Ishikawa (cell line): ENCODE results near the gene DAZAP1.
A peak's percentile ranks its signal among the peaks of the same experiment; 100 is the strongest.

Experiments used
- CEBPB ChIP-seq: IDR thresholded peaks from 2 replicates; pipeline ENCODE4 v1.6.1; 2012
- CREB1 ChIP-seq: IDR thresholded peaks from 2 replicates; pipeline ENCODE4 v1.6.1; 2012; ENCODE audit warnings: low read depth
- EGR1 ChIP-seq: IDR thresholded peaks from 2 replicates; pipeline ENCODE4 v1.6.1; 2012
- EP300 ChIP-seq: IDR thresholded peaks from 2 replicates; pipeline ENCODE4 v1.6.1; 2012; ENCODE audit warnings: borderline replicate concordance
- FOXM1 ChIP-seq: IDR thresholded peaks from 2 replicates; pipeline ENCODE4 v1.6.1; 2012; ENCODE audit warnings: low read depth, borderline replicate concordance
- NFIC ChIP-seq: IDR thresholded peaks from 2 replicates; pipeline ENCODE4 v1.6.1; 2012
- RAD21 ChIP-seq: IDR thresholded peaks from 2 replicates; pipeline ENCODE4 v1.6.1; 2012; ENCODE audit warnings: low read depth
- TAF1 ChIP-seq: IDR thresholded peaks from 2 replicates; pipeline ENCODE4 v1.6.1; 2012; ENCODE audit warnings: low read depth, mild to moderate bottlenecking
- TCF12 ChIP-seq: IDR thresholded peaks from 2 replicates; pipeline ENCODE4 v1.6.1; 2012; ENCODE audit warnings: low read depth
- TEAD4 ChIP-seq: IDR thresholded peaks from 2 replicates; pipeline ENCODE4 v1.6.1; 2012
- YY1 ChIP-seq: IDR thresholded peaks from 2 replicates; pipeline ENCODE4 v1.6.1; 2012; ENCODE audit warnings: low read depth
- ZBTB7A ChIP-seq: IDR thresholded peaks from 2 replicates; pipeline ENCODE4 v1.6.1; 2012; ENCODE audit warnings: low read depth
- TF ChIP-seq, protein P1 (sequence below): IDR thresholded peaks from 2 replicates; pipeline ENCODE4 v1.6.1; 2012; ENCODE audit warnings: low read depth, mild to moderate bottlenecking
- TF ChIP-seq, protein P2 (sequence below): IDR thresholded peaks from 2 replicates; pipeline ENCODE4 v1.6.1; 2012
- TF ChIP-seq, protein P3 (sequence below): IDR thresholded peaks from 2 replicates; pipeline ENCODE4 v1.6.1; 2012

Gene DAZAP1

DNA sequence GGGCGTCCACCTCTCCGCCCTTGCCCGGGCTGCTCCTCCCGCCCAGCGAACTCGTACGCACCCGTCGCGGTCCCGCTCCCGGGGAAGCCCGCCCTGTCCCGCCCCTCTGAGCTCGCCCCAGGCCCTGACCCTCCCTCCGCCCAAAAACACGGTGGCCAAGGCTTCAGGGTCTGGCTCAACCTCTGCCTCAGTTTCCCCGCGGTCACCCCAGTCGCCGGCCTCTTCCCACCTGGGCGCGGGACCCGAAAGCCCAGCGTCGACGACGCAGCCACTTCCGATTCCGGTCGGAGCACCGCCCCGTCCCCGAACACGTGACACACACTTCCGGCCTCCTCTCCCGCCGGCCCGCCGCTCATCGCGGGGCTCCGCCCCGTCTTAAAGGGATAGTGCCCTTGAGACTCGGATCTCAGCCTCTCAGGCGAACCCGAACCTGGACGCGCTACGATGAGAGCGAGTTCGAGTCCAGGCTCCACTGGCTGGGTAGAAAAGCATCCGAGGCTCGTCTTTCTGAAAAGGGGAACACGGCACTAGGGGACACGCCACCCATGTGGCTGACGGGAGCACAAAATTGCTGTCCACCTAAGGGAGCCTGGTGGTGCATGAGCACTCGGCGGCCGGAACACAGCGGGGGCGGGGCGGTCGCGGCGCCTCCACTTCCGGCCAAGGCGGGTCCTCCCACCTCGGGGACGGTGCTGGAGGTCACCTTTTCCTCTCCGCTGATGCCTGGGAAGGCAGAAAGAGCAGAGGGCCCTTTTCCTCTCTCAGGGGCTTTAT, 71.7 kb downstream of the DAZAP1 start, which contains the start of gene C19orf25:
TSS of gene C19orf25 (minus strand) at position 282 of the 774 bp plus-strand sequence. CDS start 312 bp downstream, outside the sequence.
- TF ChIP-seq CREB1 (no peak; the same call in 1 of the 2 replicates), CEBPB (no peak), TEAD4 (no peak), EP300 (peak; percentile 26; the same call in 1 of the 2 replicates), TCF12 (peak; percentile 62), RAD21 (no peak), YY1 (no peak), NFIC (peak; percentile 22; the same call in 1 of the 2 replicates), FOXM1 (no peak), TAF1 (peak; percentile 49; the same call in 1 of the 2 replicates), EGR1 (peak; percentile 44; the same call in 1 of the 2 replicates), ZBTB7A (no peak)
- TF ChIP-seq, protein P1, sequence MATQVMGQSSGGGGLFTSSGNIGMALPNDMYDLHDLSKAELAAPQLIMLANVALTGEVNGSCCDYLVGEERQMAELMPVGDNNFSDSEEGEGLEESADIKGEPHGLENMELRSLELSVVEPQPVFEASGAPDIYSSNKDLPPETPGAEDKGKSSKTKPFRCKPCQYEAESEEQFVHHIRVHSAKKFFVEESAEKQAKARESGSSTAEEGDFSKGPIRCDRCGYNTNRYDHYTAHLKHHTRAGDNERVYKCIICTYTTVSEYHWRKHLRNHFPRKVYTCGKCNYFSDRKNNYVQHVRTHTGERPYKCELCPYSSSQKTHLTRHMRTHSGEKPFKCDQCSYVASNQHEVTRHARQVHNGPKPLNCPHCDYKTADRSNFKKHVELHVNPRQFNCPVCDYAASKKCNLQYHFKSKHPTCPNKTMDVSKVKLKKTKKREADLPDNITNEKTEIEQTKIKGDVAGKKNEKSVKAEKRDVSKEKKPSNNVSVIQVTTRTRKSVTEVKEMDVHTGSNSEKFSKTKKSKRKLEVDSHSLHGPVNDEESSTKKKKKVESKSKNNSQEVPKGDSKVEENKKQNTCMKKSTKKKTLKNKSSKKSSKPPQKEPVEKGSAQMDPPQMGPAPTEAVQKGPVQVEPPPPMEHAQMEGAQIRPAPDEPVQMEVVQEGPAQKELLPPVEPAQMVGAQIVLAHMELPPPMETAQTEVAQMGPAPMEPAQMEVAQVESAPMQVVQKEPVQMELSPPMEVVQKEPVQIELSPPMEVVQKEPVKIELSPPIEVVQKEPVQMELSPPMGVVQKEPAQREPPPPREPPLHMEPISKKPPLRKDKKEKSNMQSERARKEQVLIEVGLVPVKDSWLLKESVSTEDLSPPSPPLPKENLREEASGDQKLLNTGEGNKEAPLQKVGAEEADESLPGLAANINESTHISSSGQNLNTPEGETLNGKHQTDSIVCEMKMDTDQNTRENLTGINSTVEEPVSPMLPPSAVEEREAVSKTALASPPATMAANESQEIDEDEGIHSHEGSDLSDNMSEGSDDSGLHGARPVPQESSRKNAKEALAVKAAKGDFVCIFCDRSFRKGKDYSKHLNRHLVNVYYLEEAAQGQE = no peak
- TF ChIP-seq, protein P2, sequence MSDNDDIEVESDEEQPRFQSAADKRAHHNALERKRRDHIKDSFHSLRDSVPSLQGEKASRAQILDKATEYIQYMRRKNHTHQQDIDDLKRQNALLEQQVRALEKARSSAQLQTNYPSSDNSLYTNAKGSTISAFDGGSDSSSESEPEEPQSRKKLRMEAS = peak; percentile 97
- TF ChIP-seq, protein P3, sequence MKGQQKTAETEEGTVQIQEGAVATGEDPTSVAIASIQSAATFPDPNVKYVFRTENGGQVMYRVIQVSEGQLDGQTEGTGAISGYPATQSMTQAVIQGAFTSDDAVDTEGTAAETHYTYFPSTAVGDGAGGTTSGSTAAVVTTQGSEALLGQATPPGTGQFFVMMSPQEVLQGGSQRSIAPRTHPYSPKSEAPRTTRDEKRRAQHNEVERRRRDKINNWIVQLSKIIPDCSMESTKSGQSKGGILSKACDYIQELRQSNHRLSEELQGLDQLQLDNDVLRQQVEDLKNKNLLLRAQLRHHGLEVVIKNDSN = peak; percentile 98

DNA sequence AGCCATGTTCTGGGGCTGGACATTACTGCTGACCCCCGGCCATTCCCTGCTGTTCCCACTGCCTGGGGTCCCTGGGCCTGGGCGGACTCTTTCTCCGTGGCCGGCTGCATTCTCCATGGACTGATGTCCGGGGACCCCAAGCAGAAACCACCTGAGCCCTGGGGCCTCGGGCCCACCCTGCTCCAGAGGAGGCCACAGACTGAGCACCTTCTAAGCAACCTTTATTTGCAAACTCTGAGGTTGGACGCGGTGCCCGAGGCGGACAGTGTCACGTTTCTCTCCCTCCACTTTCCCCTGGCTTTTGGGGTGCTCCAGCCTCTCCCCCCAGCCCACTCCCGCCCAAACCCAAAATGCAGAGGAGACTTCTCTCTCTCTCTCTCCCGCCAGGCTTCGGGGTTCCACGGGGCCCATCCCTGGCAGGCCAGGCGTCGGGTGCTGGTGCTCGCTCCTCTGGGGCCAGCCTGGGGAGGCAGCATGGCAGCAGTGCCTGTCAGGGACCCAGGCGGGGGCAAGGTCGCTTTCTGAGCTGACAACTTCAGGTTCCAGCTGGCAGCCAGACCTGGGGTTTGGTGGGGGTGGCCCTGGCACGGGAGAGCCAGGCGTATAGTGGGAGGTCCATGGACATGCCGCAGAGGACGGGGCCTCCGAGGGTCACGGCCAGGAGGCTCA, 74.0 kb downstream of the DAZAP1 start:
- TF ChIP-seq, protein P2 = no peak
- no peak for TF ChIP-seq YY1
- TF ChIP-seq, protein P3 = no peak
- TF ChIP-seq, protein P1 = no peak
- TF ChIP-seq EGR1 = no peak

DNA sequence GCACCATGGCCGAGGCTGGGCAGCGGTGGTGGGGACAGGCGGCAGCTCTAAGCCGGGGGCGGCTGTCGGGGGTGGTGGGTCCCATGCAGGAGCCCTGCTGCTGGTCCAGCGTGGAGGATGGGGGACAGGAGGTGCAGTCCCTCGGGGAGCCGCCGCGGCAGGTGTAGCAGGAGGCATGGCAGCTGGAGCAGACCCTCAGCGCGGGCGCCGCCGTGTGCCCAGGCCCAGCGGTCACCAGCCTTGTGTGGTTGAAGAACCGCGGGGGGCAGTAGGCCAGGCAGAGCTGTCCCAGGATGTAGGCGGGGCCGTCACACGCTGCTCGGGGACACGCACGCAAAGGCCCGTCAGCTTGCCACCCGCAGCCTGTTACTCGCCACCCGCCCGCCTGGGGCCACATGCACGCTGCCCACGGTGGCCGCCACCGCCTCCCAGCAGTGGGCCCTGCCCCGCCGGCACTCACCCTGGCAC, 74.5 kb downstream of the DAZAP1 start:
- TF ChIP-seq ZBTB7A = no peak
- TF ChIP-seq CREB1 = no peak
- TF ChIP-seq FOXM1 = no peak
- TF ChIP-seq, protein P3 = no peak
- no peak for TF ChIP-seq NFIC
- TF ChIP-seq TCF12 = no peak
- no peak for TF ChIP-seq RAD21
- no peak for TF ChIP-seq TAF1
- TF ChIP-seq, protein P1 = no peak
- no peak for TF ChIP-seq EGR1
- TF ChIP-seq CEBPB = no peak
- TF ChIP-seq, protein P2 = no peak
- TF ChIP-seq EP300 = no peak
- no peak for TF ChIP-seq YY1
- no peak for TF ChIP-seq TEAD4
